ENCODE results near the gene KERA.

The KERA gene

DNA sequence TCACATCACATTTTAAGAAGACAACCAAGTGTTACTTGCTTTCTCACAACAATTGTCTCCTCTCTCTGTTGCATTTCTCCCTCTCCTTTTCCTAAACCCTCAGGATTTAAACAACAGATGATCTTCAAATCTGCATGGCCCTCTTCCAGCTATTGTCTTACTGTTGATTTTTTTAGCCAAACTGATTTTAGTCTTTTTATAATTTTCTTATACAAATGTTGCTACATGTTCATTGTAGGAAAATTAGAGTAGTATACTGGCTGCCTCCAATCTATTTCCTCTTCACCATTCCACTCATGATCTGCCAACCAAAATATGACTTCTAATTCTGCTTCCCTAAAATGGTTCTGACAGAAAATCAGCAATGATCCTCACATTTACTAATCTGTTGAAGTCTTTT, 1.4 kb upstream of the KERA start:
- no peaks in the 10 kb centered on the region for H3K4me1 Mint-ChIP-seq (ENCODE audit: low read depth in 2 of 2)
- no peaks in the 10 kb centered on the region for H3K36me3 Mint-ChIP-seq (ENCODE audit: insufficient read depth)
- DNase-seq (no peak), ATAC-seq (replicated peaks) (no peak)
- no peak overlapping the region for H3K27ac Mint-ChIP-seq
- no peaks in the 10 kb centered on the region for H3K27me3 Mint-ChIP-seq
- peaks cover 0 to 2% of the 10 kb centered on the region in 2 donors for H3K9me3 Mint-ChIP-seq
- H3K4me3 Mint-ChIP-seq = no peak overlapping the region

DNA sequence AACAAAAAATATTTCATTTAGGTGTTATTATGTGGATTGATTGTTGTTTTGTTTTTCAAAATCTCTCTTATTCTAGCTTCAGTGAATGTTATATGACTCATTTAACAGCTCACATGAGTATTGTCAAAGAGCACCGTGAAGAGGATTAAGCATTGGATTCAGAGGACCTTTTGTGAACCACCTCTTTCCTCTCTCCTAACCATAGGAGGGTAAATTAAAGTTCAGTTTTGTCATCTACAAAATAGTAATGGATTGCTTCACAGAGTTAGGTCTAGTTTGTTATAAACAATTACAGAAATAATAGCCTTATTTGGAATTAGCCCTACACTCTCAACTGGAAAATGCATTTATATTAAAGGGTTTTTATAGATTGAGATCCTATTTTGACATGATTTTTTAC, 962 bp upstream of the KERA start:
- Mint-ChIP-seq H3K27ac (no peak overlapping the region), H3K4me1 (ENCODE audit: low read depth in 2 of 2) (no peaks in the 10 kb centered on the region), H3K27me3 (no peaks in the 10 kb centered on the region), H3K9me3 (peaks cover 0 to 2% of the 10 kb centered on the region in 2 donors), H3K36me3 (ENCODE audit: insufficient read depth) (no peaks in the 10 kb centered on the region), H3K4me3 (no peak overlapping the region)
- DNase-seq (no peak), ATAC-seq (replicated peaks) (no peak)

DNA sequence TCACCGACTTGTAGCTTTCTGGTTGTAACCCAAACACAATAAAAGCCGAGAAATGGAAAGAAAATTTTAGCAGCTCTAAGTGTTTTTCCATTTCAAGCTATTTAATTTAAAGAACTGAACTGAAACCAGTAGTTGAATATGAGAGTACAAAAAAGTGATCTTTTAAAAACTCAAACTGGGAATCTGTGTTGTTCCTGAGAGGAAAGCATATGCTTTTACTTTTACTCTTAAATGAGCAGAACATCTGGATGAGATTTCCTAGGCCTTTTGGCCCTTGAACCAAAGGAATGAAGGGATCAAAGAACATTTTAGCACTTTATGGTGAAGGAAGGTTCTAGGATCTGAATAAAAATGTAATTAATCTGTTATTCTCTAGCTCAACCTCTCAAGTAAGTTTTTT, 1.3 kb downstream of the KERA start:
- Mint-ChIP-seq H3K27ac (no peak overlapping the region), H3K9me3 (peaks cover 0 to 2% of the 10 kb centered on the region in 2 donors), H3K27me3 (no peaks in the 10 kb centered on the region), H3K4me1 (ENCODE audit: low read depth in 2 of 2) (no peaks in the 10 kb centered on the region), H3K36me3 (ENCODE audit: insufficient read depth) (no peaks in the 10 kb centered on the region), H3K4me3 (no peak overlapping the region)
- ATAC-seq (replicated peaks) (no peak), DNase-seq (no peak)

DNA sequence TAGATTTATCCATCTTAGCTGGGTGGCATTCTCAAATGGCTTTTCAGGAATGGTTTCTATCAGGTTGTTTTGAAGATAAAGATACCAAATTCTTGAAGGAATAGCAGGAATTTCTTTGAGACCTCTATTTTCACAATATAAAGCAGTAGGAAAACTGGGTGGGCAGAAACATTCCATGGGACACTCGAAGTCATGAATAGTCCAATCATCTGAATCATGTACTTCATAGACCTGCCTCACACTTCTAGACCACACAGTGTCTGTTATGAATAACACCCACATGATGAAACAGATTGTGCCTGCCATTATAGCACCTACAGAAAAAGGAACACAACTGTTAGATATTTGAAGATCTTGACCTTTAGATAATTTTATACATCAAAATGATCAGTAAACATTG, 1.8 kb downstream of the KERA start:
- DNase-seq (no peak), ATAC-seq (replicated peaks) (no peak)
- H3K4me1 Mint-ChIP-seq (ENCODE audit: low read depth in 2 of 2) = no peaks in the 10 kb centered on the region
- peaks cover 0 to 2% of the 10 kb centered on the region in 2 donors for H3K9me3 Mint-ChIP-seq
- no peak overlapping the region for H3K27ac Mint-ChIP-seq
- H3K27me3 Mint-ChIP-seq = no peaks in the 10 kb centered on the region
- no peak overlapping the region for H3K4me3 Mint-ChIP-seq
- no peaks in the 10 kb centered on the region for H3K36me3 Mint-ChIP-seq (ENCODE audit: insufficient read depth)

DNA sequence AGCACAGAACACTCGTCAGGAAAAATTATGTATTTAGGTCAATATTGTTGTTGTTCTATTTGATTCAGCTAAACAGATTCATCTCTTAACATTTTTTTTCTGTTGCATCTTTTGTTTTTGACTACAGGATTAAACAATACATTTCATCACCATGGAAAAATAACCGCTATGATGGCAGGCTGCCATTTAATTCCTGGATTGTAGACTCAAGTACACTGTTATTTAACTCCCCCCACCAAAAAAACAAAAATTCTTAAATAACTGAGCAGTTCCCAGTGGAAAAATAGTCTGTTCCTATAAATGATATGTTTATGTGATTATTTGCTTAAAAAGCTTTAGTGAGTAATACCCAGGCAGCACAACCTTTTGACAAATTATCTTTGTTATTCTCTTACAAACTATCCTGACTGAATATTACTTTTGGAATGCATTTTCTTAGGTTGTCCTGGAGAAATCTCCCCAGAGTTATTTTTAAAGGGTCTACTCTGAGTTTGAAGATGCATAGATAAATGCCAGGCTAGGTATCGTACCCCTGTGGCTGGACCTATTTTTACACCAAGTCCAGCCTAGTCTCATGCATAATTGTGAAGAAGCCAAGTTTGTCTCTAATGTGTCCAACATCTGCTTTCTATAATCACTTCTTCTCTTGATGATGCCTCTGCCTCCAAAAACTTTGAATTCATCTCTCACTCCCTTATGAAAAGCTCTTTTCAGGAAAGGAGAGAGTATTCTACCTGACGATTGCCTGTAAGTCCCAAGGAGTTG, 3.7 kb downstream of the KERA start:
- Mint-ChIP-seq H3K9me3 (peaks cover 0 to 2% of the 10 kb centered on the region in 2 donors), H3K4me3 (no peak overlapping the region), H3K36me3 (ENCODE audit: insufficient read depth) (no peaks in the 10 kb centered on the region), H3K27ac (no peak overlapping the region), H3K4me1 (ENCODE audit: low read depth in 2 of 2) (no peaks in the 10 kb centered on the region), H3K27me3 (no peaks in the 10 kb centered on the region)
- DNase-seq = no peak
- no peak for ATAC-seq (replicated peaks)

DNA sequence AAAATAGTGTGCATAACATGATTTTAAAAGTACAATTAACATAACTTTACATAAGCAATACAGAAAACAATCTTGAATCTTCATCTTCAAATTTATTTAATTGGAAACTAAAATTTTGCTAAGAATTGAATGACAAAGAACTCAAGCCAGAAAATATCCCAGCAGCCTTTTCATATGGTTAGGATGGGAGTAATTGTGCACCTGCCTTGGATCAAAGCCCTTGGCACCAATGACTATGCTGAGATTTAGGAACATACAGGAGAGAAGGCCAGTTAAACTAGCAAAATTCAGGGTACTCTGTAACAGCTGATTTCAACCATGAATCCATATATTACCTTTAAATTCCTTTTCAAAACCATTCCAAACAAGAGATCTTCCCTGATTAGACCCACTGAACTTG, 5.8 kb downstream of the KERA start:
- Mint-ChIP-seq H3K27me3 (no peaks in the 10 kb centered on the region), H3K9me3 (no peaks in the 10 kb centered on the region), H3K4me1 (ENCODE audit: low read depth in 2 of 2) (no peaks in the 10 kb centered on the region), H3K36me3 (ENCODE audit: insufficient read depth) (no peaks in the 10 kb centered on the region), H3K4me3 (no peak overlapping the region), H3K27ac (no peak overlapping the region)
- DNase-seq = no peak
- no peak for ATAC-seq (replicated peaks)

DNA sequence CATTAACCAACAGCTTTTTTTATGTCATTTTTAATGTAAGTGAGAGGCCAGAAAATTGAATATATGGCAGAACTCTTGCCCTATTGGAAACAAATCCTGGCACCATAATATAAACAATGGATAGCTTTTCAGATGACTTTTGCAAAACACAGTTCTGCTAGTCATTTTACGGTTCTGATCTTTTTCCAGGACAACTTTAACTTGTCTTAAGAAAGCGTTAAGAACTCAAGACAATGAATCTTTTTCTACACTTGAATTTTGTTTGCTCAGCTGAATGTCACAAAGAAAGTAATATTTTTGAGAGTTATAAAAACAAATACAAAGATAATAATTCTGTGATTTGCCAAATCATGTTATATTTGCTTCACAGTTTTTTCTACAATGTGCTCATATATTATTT, 13.2 kb downstream of the KERA start:
- Mint-ChIP-seq H3K4me3 (no peak overlapping the region), H3K27ac (no peak overlapping the region), H3K36me3 (ENCODE audit: insufficient read depth) (no peaks in the 10 kb centered on the region), H3K27me3 (no peaks in the 10 kb centered on the region), H3K4me1 (ENCODE audit: low read depth in 2 of 2) (no peaks in the 10 kb centered on the region), H3K9me3 (no peaks in the 10 kb centered on the region)
- ATAC-seq (replicated peaks) (no peak), DNase-seq (no peak)

DNA sequence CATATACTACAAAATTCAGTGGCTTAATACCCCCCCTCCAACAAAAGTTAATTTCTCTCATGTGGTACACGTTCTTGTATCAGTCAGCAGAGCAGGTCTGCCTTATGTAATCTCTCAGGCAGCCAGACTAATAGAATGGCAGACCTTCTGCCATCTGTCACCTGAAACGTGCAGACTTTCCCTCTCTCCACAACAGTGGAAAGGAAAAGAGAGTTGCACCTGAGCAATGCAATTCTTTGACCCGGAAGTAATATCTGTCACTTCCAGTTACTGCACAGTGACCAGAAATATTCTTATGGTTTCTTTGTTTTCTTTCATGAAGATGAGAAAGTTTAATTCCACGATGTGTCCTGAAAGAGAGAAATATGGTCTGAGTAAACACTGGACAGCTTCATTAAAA, 14.4 kb downstream of the KERA start:
- Mint-ChIP-seq H3K27me3 (no peaks in the 10 kb centered on the region), H3K36me3 (ENCODE audit: insufficient read depth) (no peaks in the 10 kb centered on the region), H3K4me1 (ENCODE audit: low read depth in 2 of 2) (no peaks in the 10 kb centered on the region), H3K4me3 (no peak overlapping the region), H3K27ac (no peak overlapping the region), H3K9me3 (no peaks in the 10 kb centered on the region)
- DNase-seq (no peak), ATAC-seq (replicated peaks) (no peak)

DNA sequence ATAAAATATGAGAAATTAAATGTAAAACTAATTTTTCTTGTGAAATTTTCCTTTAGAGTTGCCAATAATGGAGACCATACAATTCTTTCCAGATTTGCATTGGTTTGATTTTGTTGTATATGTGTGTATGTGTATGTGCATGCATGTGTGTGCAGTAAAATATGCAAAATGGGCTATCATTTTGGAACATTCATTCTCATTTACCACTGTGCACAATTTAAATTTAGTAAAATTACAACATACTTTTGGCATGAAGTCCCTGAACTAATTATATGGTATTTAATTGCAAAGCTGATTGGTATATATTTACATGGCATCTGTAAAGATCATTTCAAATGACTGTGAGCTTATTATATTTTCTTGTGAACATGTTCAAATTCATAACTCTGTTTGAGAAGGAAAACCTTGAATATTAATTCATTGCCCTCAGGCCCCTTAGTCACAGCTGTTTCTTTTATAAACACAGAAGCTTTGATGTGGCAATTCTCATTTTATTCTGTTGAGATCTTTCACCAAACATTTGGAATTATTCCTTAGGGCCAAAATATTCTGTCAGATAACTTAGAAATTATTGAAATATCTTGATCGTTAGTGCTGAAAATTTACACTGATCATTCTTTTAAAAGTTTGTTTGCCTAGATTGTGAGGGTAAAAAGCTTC, 17.6 kb downstream of the KERA start:
- no peak overlapping the region for H3K4me3 Mint-ChIP-seq
- H3K4me1 Mint-ChIP-seq (ENCODE audit: low read depth in 2 of 2) = no peaks in the 10 kb centered on the region
- no peak for DNase-seq
- ATAC-seq (replicated peaks) = no peak
- H3K36me3 Mint-ChIP-seq (ENCODE audit: insufficient read depth) = no peaks in the 10 kb centered on the region
- no peak overlapping the region for H3K27ac Mint-ChIP-seq
- no peaks in the 10 kb centered on the region for H3K9me3 Mint-ChIP-seq
- no peaks in the 10 kb centered on the region for H3K27me3 Mint-ChIP-seq

DNA sequence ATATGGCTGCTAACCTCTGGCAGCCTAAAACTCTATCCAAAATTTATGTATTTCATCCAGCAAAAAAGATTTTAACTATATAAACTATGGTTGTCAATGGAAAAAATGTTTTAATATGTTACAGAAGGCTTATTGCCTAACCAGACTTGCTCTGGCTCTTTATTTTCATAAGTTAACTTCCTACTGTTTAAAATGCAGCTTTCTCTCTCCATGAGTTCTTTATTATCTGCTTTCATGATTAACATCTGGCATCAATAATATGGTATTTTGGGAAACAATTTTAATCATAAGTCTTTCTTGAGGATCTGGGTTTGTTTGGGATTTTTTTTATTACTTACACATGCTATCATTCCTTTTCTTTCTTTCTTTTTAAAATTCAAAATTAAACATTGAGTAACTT, 20.5 kb downstream of the KERA start:
- H3K4me1 Mint-ChIP-seq (ENCODE audit: low read depth in 2 of 2) = no peaks in the 10 kb centered on the region
- H3K4me3 Mint-ChIP-seq = no peak overlapping the region
- no peaks in the 10 kb centered on the region for H3K27me3 Mint-ChIP-seq
- DNase-seq (no peak), ATAC-seq (replicated peaks) (no peak)
- H3K27ac Mint-ChIP-seq = no peak overlapping the region
- no peaks in the 10 kb centered on the region for H3K36me3 Mint-ChIP-seq (ENCODE audit: insufficient read depth)
- no peaks in the 10 kb centered on the region for H3K9me3 Mint-ChIP-seq

DNA sequence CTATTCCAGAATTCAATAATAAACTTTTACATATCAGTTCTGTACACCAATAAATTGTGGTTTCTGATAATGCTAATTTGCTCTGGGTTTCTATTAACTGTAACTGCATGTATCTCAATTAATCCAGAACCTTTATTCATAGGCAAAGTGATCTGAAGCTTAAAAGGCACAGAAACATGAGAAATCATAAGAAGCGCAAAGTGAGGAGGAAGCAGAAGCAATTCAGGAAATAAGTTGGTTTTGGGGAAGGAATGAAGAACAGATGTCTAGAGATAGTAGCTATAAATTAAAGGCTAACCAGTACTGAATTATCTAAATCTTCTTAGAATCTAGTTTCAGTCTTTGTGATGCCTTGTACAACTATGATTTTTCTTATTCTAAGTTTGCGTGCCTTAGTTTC, 24.6 kb downstream of the KERA start:
- H3K9me3 Mint-ChIP-seq = no peaks in the 10 kb centered on the region
- H3K36me3 Mint-ChIP-seq (ENCODE audit: insufficient read depth) = no peaks in the 10 kb centered on the region
- no peak overlapping the region for H3K27ac Mint-ChIP-seq
- H3K4me1 Mint-ChIP-seq (ENCODE audit: low read depth in 2 of 2) = no peaks in the 10 kb centered on the region
- H3K27me3 Mint-ChIP-seq = no peaks in the 10 kb centered on the region
- no peak overlapping the region for H3K4me3 Mint-ChIP-seq
- DNase-seq (no peak), ATAC-seq (replicated peaks) (no peak)

DNA sequence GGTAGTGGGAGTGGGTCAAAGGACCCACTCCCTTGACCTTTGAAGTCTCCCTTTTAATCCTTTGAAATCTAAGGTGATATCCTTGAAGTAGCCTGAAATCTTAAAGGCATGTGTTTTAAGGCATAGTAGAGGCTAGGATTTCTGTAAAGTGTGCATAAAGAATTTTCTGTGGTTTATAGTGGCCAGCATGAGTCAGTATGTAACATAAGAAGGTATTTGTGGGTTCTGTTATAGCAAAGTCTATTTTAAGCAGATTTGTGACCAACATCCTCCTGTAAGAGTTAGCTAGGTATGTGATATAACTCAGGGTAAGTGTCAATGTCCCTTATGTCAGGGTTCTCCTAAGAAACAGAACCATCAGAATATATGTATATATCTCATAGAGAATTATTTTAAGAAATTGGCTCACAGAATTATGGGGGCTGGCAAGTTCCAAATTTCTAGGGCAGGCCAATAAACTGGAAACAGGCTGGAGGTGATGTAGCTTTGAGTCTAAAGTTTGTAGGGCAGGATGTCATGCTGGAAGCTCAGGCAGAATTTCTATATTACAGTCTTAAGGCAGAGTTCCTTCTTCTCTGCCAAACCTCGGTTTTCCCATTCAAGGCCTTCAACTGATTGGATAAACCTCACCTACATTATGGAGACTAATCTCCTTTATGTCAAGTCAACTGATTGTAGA, 34.4 kb downstream of the KERA start:
- no peak for DNase-seq
- H3K27me3 Mint-ChIP-seq = no peaks in the 10 kb centered on the region
- H3K36me3 Mint-ChIP-seq (ENCODE audit: insufficient read depth) = no peaks in the 10 kb centered on the region
- H3K9me3 Mint-ChIP-seq = no peaks in the 10 kb centered on the region
- no peak overlapping the region for H3K4me3 Mint-ChIP-seq
- no peak overlapping the region for H3K27ac Mint-ChIP-seq
- H3K4me1 Mint-ChIP-seq (ENCODE audit: low read depth in 2 of 2) = no peaks in the 10 kb centered on the region
- no peak for ATAC-seq (replicated peaks)

DNA sequence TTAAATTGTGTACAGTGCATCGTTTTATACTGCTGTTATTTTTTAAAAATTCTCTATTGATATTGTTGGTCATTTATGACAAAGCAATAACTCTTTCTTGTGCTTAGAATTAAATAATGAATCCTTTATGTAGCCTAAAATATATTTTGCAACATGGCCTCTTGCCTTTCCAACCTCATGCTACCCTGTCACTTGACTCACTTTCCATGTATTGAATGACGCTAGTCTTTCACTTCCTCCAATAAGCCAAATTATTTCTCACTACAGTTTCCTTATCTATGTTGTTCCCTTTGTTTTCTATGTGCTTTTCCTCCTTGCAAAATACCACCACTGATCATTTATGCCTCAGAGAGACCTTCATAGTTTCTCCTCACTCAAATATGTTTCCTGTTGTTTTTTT, 36.7 kb downstream of the KERA start:
- Mint-ChIP-seq H3K27me3 (no peaks in the 10 kb centered on the region), H3K27ac (no peak overlapping the region), H3K4me1 (ENCODE audit: low read depth in 2 of 2) (no peaks in the 10 kb centered on the region), H3K4me3 (no peak overlapping the region), H3K36me3 (ENCODE audit: insufficient read depth) (no peaks in the 10 kb centered on the region), H3K9me3 (no peaks in the 10 kb centered on the region)
- no peak for ATAC-seq (replicated peaks)
- no peak for DNase-seq

DNA sequence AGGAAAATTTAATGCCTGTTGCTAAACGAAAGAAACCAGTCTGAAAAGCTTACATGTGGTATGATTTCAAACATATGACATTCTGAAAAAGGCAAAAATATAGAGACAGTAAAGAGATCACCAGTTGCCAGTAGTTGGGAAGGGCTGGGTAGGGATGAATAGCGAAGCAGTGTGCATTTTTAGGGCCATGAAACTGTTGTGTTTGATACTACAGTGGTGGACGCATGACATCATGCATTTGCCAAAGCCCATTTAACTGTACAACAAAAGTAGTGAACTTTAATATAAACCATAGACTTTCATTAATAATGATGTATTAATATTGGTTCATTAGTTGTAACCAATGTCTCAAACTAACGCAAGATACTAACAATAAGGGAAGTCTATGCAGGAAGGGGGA, 38.4 kb downstream of the KERA start:
- no peak for ATAC-seq (replicated peaks)
- no peaks in the 10 kb centered on the region for H3K4me1 Mint-ChIP-seq (ENCODE audit: low read depth in 2 of 2)
- peaks cover 0 to 2% of the 10 kb centered on the region in 2 donors for H3K9me3 Mint-ChIP-seq

More for the DNA sequence above, 38.4 kb downstream of the KERA start:
- Mint-ChIP-seq H3K4me3 (no peak overlapping the region), H3K36me3 (ENCODE audit: insufficient read depth) (no peaks in the 10 kb centered on the region), H3K27ac (no peak overlapping the region), H3K27me3 (peaks cover 0 to under 1% of the 10 kb centered on the region in 2 donors)
- no peak for DNase-seq

All from effector memory CD8-positive, alpha-beta T cell (primary cell).